GM12878 (cell line): Measurements from ENCODE around the gene MACROD2. TPM values are rescaled to one million over a fixed set of nuclear protein-coding genes. Genes with fewer than 3 reads are reported as not detected.

Experiments used
- ATAC-seq: fragments of 200-7000 bp; cut with Tn5 transposase; 3 replicates; pipeline ENCODE4 v1.9.1; 2020; ENCODE audit warnings: mild to moderate bottlenecking, moderate library complexity
- BruUV-seq: library from RNA; stranded (reverse); fragments of 400-500 nt; replicated peaks from 2 replicates; lab custom pipeline; 2021; lab: Mats Ljungman, UMichigan
- CTCF ChIA-PET: fragments of 300-600 bp; sonication (Branson Sonifier 250); formaldehyde crosslinking; extraction: SDS; loops from one replicate; lab custom pipeline; 2021; ENCODE audit warnings: inconsistent platforms; lab: Yijun Ruan, JAX
- POLR2A ChIA-PET: fragments of 350-600 bp; formaldehyde crosslinking; extraction: SDS; loops from one replicate; lab custom pipeline; 2021; ENCODE audit warnings: inconsistent platforms; lab: Charles Lee
- RAD21 ChIA-PET: fragments of 300-600 bp; sonication (Branson Sonifier 250); formaldehyde crosslinking; loops from one replicate; lab custom pipeline; 2023; ENCODE audit warnings: antibody characterized with exemption; ENCODE audit not compliant: unreplicated experiment; lab: Charles Lee
- SMC1A ChIA-PET: fragments of 300-600 bp; sonication (Branson Sonifier 250); formaldehyde crosslinking; loops from one replicate; lab custom pipeline; 2023; ENCODE audit not compliant: unreplicated experiment, uncharacterized antibody; lab: Charles Lee
- DNase-seq: peaks from one replicate; pipeline ENCODE4 v3.0.0-alpha.2; 2011; ENCODE audit warnings: low read depth, low spot score
- FAIRE-seq: peaks from 3 replicates; lab custom pipeline; 2011; peaks lifted over from hg19 to GRCh38; lab: Jason Lieb, UNC
- H2AFZ ChIP-seq: 2 replicates; pipeline ENCODE4 v1.6.0; 2011; ENCODE audit warnings: low read depth, low read length, control low read depth; ENCODE audit not compliant: control insufficient read depth
- H3K27ac ChIP-seq: 2 replicates; pipeline ENCODE4 v1.5.1; 2011; ENCODE audit warnings: control low read depth; ENCODE audit not compliant: control insufficient read depth, insufficient read depth
- H3K27me3 ChIP-seq, 2 experiments: replicated peaks in 1 of 2; 2 replicates each; pipeline versions ENCODE4 v1.6.0 to v1.6.1; 2011; ENCODE audit warnings: low read length in 1 of 2; ENCODE audit not compliant: control insufficient read depth in 2 of 2, insufficient read depth in 2 of 2
- H3K36me3 ChIP-seq, 2 experiments: 2 replicates each; pipeline ENCODE4 v1.5.1; 2011; ENCODE audit warnings: low read length in 1 of 2; ENCODE audit not compliant: control insufficient read depth in 2 of 2, insufficient read depth in 2 of 2
- H3K4me1 ChIP-seq: 2 replicates; pipeline ENCODE4 v1.6.1; 2011; ENCODE audit warnings: mild to moderate bottlenecking, low read length, moderate library complexity, mixed read lengths; ENCODE audit not compliant: control insufficient read depth, insufficient read depth
- H3K4me2 ChIP-seq: 2 replicates; pipeline ENCODE4 v1.6.0; 2011; ENCODE audit warnings: control low read depth; ENCODE audit not compliant: control insufficient read depth, insufficient read depth
- H3K4me3 ChIP-seq: fragments of 200-600 bp; sonication (generic); 2 replicates; pipeline ENCODE4 v1.5.1; 2016
- H3K79me2 ChIP-seq: 2 replicates; pipeline ENCODE4 v1.6.0; 2011; ENCODE audit warnings: low read length; ENCODE audit not compliant: control insufficient read depth, insufficient read depth
- H3K9ac ChIP-seq: 2 replicates; pipeline ENCODE4 v1.8.0; 2011; ENCODE audit warnings: low read length, control low read depth, mixed read lengths; ENCODE audit not compliant: control insufficient read depth, insufficient read depth
- H3K9me3 ChIP-seq: replicated peaks from 3 replicates; pipeline ENCODE4 v1.5.1; 2011; ENCODE audit warnings: mild to moderate bottlenecking, low read length; ENCODE audit not compliant: control insufficient read depth, insufficient read depth
- H4K20me1 ChIP-seq: 2 replicates; pipeline ENCODE4 v1.6.0; 2011; ENCODE audit not compliant: control insufficient read depth, insufficient read depth
- IKZF1 ChIP-seq: fragments of 450-650 bp; conservative IDR thresholded peaks from 2 replicates; pipeline ENCODE4 v1.6.1; 2017; ENCODE audit warnings: antibody characterized with exemption, mild to moderate bottlenecking
- PAX5 ChIP-seq: IDR thresholded peaks from 2 replicates; pipeline ENCODE4 v1.6.1; 2011; ENCODE audit warnings: low read depth, low read length, borderline replicate concordance
- SKIL ChIP-seq: fragments of 450-650 bp; IDR thresholded peaks from 2 replicates; pipeline ENCODE4 v1.6.1; 2017; ENCODE audit warnings: mild to moderate bottlenecking, low read depth, inconsistent platforms; ENCODE audit not compliant: poor library complexity, severe bottlenecking
- ZNF24 ChIP-seq: fragments of 450-650 bp; IDR thresholded peaks from 2 replicates; pipeline ENCODE4 v1.6.1; 2017; ENCODE audit warnings: antibody characterized with exemption, mild to moderate bottlenecking
- ZNF384 ChIP-seq: IDR thresholded peaks from 2 replicates; pipeline ENCODE4 v1.6.1; 2012; ENCODE audit warnings: low read depth, mild to moderate bottlenecking, low read length, improper control_type of control experiment, borderline replicate concordance
- WGBS: methylation state at CpG from one replicate; pipeline ENCODE4 v1.1.6; 2016; ENCODE audit warnings: low lambda C conversion rate; ENCODE audit not compliant: insufficient replicate concordance, insufficient coverage; ENCODE audit errors: missing lambda C conversion rate; 5-methylcytosine and 5-hydroxymethylcytosine counted together
- in situ Hi-C: fragments of 300-500 bp; cut with MboI; formaldehyde crosslinking; loops from 9 replicates; pipeline ENCODE4 v1.14.3; 2018; ENCODE audit warnings: mixed read lengths
- intact Hi-C: fragments of 100-400 bp; cut with micrococcal nuclease; formaldehyde crosslinking; loops from one replicate; pipeline ENCODE4 v1.14.2; 2022; ENCODE audit not compliant: unreplicated experiment
- polyA plus RNA-seq, 11 experiments: library from polyadenylated mRNA; depleted of rRNA in 4 of 11; unstranded in 6 of 11; stranded (reverse) in 5 of 11; fragments of >200 nt; fragmentation: Nextera tagmentation in 4 of 11; fragmentation: Illumina TruSeq in 1 of 11; extraction: Ambion mirVana in 4 of 11; extraction: Trizol in 1 of 11; gene quantifications; 1 replicate in 1 of 11; 2 replicates in 10 of 11; pipeline versions ENCODE4 v1.2.1 to v1.2.3, GENCODE V29; 2011 to 2016; ENCODE audit warnings: inconsistent platforms in 2 of 11, missing spikeins in 2 of 11, low read depth in 1 of 11
- total RNA-seq, 4 experiments: library from RNA; depleted of rRNA in 3 of 4; stranded (reverse); fragments of >200 nt in 3 of 4; fragmentation: Illumina TruSeq in 1 of 4; extraction: Trizol in 1 of 4; gene quantifications; 2 replicates each; pipeline versions ENCODE4 v1.2.1 to v1.2.3, GENCODE V29; 2013 to 2021
- TF ChIP-seq, protein P1 (sequence below): fragments of 450-650 bp; IDR thresholded peaks from 2 replicates; pipeline ENCODE4 v1.6.1; 2016; ENCODE audit warnings: mild to moderate bottlenecking
- TF ChIP-seq, protein P2 (sequence below): IDR thresholded peaks from 2 replicates; pipeline ENCODE4 v1.6.1; 2012; ENCODE audit warnings: low read depth, low read length, improper control_type of control experiment

The MACROD2 gene
- total and polyA plus RNA-seq, 10 of the 15 experiments (the other 5 are each of a cell fraction or from before 2014, with no cell fraction given) = 1.1 to 21.5 (median 2.2) TPM

DNA sequence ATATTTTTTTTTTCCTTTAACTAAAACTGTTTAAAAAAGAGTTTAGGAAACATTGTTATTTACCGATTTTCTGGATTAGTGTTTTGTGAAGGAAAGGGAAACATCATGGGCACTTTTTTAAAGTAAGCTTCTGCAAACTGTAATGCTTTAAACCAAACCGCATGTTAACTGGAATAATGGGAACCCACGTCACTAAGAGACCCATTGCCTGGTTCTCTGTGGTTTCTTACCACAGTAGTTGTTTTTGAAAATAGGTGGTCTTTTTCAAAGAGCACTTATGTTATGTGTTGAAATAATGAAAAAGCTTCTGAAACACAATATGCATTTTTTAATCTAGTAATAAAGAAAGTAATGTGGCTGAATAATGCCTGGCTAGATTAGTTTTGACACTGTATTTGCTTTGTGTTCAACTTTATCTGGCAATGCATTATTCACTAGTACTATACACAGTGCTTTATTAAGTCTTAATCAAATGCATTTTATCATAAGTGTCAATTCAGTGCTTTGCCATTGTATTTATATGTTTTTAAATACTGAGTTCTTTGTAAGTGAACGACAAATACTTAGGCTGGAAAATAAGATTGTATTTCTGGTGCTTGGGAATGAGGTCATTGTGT, 1096.2 kb downstream of the MACROD2 start (continued):
- TF ChIP-seq, protein P1, sequence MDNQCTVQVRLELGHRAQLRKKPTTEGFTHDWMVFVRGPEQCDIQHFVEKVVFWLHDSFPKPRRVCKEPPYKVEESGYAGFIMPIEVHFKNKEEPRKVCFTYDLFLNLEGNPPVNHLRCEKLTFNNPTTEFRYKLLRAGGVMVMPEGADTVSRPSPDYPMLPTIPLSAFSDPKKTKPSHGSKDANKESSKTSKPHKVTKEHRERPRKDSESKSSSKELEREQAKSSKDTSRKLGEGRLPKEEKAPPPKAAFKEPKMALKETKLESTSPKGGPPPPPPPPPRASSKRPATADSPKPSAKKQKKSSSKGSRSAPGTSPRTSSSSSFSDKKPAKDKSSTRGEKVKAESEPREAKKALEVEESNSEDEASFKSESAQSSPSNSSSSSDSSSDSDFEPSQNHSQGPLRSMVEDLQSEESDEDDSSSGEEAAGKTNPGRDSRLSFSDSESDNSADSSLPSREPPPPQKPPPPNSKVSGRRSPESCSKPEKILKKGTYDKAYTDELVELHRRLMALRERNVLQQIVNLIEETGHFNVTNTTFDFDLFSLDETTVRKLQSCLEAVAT = no peak
- TF ChIP-seq SKIL = no peak
- TF ChIP-seq IKZF1 = no peak

- no peaks in the 10 kb centered on the region for H4K20me1 ChIP-seq
- TF ChIP-seq PAX5 = no peak
- TF ChIP-seq ZNF24 = no peak
- TF ChIP-seq, protein P2, sequence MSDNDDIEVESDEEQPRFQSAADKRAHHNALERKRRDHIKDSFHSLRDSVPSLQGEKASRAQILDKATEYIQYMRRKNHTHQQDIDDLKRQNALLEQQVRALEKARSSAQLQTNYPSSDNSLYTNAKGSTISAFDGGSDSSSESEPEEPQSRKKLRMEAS = no peak
- no peak for TF ChIP-seq ZNF384
- TF ChIP-seq, all 136 proteins: peak for 0
Observed at GRCh38 chr20:15098351-15098750, 1103.0 kb downstream of the MACROD2 start.

More at GRCh38 chr20:15098351-15098750, 1103.0 kb downstream of the MACROD2 start:
- in situ Hi-C loops = no loop called here
- H2AFZ ChIP-seq = no peak overlapping the region
- ChIA-PET POLR2A (no interaction called here), SMC1A (no interaction called here), CTCF (no interaction called here), RAD21 (no interaction called here)
- 37% methylated on average over 4 of the region's 4 CpGs for WGBS
- H3K9me3 ChIP-seq = no peaks in the 10 kb centered on the region
- no peak for DNase-seq
- no peak overlapping the region for H3K4me3 ChIP-seq
- H3K27me3 ChIP-seq = no peaks in the 10 kb centered on the region
- intact Hi-C loops = no loop called here
- no TSS peak for BruUV-seq
- FAIRE-seq = no peak
- no peak overlapping the region for H3K27ac ChIP-seq
- ATAC-seq = no peak
- H3K36me3 ChIP-seq = no peaks in the 10 kb centered on the region
- H3K4me2 ChIP-seq = no peak overlapping the region
- no peak overlapping the region for H3K9ac ChIP-seq
- H3K4me1 ChIP-seq = no peaks in the 10 kb centered on the region
- no peaks in the 10 kb centered on the region for H3K79me2 ChIP-seq
